HG03520 (cell line): ENCODE data around the gene CARD19.
"Not testable (repeated sequence)": the region's sequence is repeated elsewhere in the genome, so short reads cannot be mapped to it uniquely, and the experiment has no call there.

ENCODE experiments used
- ATAC-seq: cut with Tn5 transposase; IDR thresholded peaks from one replicate; pipeline ENCODE4 v1.9.1; 2021; ENCODE audit warnings: mild to moderate bottlenecking, moderate library complexity; ENCODE audit not compliant: unreplicated experiment

Gene CARD19

GRCh38 chr9:93129691-93130500 lies 33.9 kb downstream of the CARD19 start:
- ATAC-seq, result no peak

GRCh38 chr9:93130861-93131481 lies 35.0 kb downstream of the CARD19 start:
- no peak for ATAC-seq

- no peak for ATAC-seq
Measured at GRCh38 chr9:93131599-93132286, 35.7 kb downstream of the CARD19 start.

- no peak for ATAC-seq
Measured at GRCh38 chr9:93132287-93132927, 36.4 kb downstream of the CARD19 start.

GRCh38 chr9:93132946-93133680 lies 37.1 kb downstream of the CARD19 start:
- ATAC-seq, result peak; percentile 42

GRCh38 chr9:93133681-93134014 lies 37.6 kb downstream of the CARD19 start:
- ATAC-seq, result no peak

- ATAC-seq, result peak; percentile 57
Measured at GRCh38 chr9:93134015-93134739, 38.2 kb downstream of the CARD19 start, which contains the start of gene NINJ1. Gene NINJ1 (minus strand): TSS chr9:93134251. CDS start chr9:93134217, 34 bp downstream.

GRCh38 chr9:93134740-93135444 lies 38.9 kb downstream of the CARD19 start:
- ATAC-seq, result no peak

GRCh38 chr9:93136011-93136440 lies 40.0 kb downstream of the CARD19 start:
- ATAC-seq, result no peak

- ATAC-seq, result no peak
Measured at GRCh38 chr9:93137362-93137761, 41.3 kb downstream of the CARD19 start.

- ATAC-seq, result no peak
Measured at GRCh38 chr9:93138171-93138764, 42.3 kb downstream of the CARD19 start.

GRCh38 chr9:93139365-93140182 lies 43.6 kb downstream of the CARD19 start:
- ATAC-seq, result no peak

- no peak for ATAC-seq
Measured at GRCh38 chr9:93141771-93142483, 45.9 kb downstream of the CARD19 start.

GRCh38 chr9:93143830-93144530 lies 48.0 kb downstream of the CARD19 start:
- no peak for ATAC-seq

GRCh38 chr9:93146696-93147095 lies 50.7 kb downstream of the CARD19 start:
- ATAC-seq, result not testable (repeated sequence)

- ATAC-seq, result no peak
Measured at GRCh38 chr9:93147632-93148031, 51.6 kb downstream of the CARD19 start.

- ATAC-seq, result no peak
Measured at GRCh38 chr9:93148721-93149120, 52.7 kb downstream of the CARD19 start.
